ENCODE results near the gene SKA1.

GRCh38 chr18:50399582-50399981 lies 24.7 kb downstream of the SKA1 start:
- TF ChIP-seq POLR2AphosphoS5 (IDR thresholded peaks at IDR 0.05) (no peak), CTCF (IDR thresholded peaks at IDR 0.05) (no peak)

Measured in suprapubic skin (tissue), 3 donors.